Inflammatory macrophage treated with lipopolysaccharide for 1 hour (primary cell): ENCODE measurements around the gene RASA3.
A peak's percentile ranks its signal among the peaks of the same experiment; 100 is the strongest.

Source experiments
- DNase-seq, 2 donors: peaks; one replicate each; pipeline ENCODE4 v3.0.0-alpha.2; 2020 to 2022

The RASA3 gene

GRCh38 chr13:114049026-114049425 is 83.4 kb downstream of the RASA3 start:
- DNase-seq, result peak; percentile 52 to 59

- no peak for DNase-seq
These were observed 84.0 kb downstream of the RASA3 start for GRCh38 chr13:114048443-114048842.

GRCh38 chr13:114047358-114047881 is 85.0 kb downstream of the RASA3 start:
- DNase-seq, result no peak

- DNase-seq, result no peak
These were observed 85.9 kb downstream of the RASA3 start for GRCh38 chr13:114046431-114046975.

- DNase-seq, result no peak
These were observed 87.2 kb downstream of the RASA3 start for GRCh38 chr13:114045113-114045735.

GRCh38 chr13:114044486-114044885 is 87.9 kb downstream of the RASA3 start:
- peak in 1 of 2 donors; percentile 8 for DNase-seq

- peak; percentile 42 to 44 for DNase-seq
These were observed 88.9 kb downstream of the RASA3 start for GRCh38 chr13:114043421-114044053.

GRCh38 chr13:114042066-114042815 is 90.2 kb downstream of the RASA3 start:
- no peak for DNase-seq

GRCh38 chr13:114041493-114041892 is 90.9 kb downstream of the RASA3 start:
- DNase-seq, result no peak

- no peak for DNase-seq
These were observed 92.8 kb downstream of the RASA3 start for GRCh38 chr13:114039471-114040141.

GRCh38 chr13:114038900-114039299 is 93.5 kb downstream of the RASA3 start:
- no peak for DNase-seq

GRCh38 chr13:114038211-114038613 is 94.2 kb downstream of the RASA3 start:
- DNase-seq, result no peak

GRCh38 chr13:114037674-114038073 is 94.7 kb downstream of the RASA3 start:
- no peak for DNase-seq

GRCh38 chr13:114035583-114036531 is 96.6 kb downstream of the RASA3 start:
- DNase-seq, result peak; percentile 61 to 86

- DNase-seq, result no peak
These were observed 97.2 kb downstream of the RASA3 start for GRCh38 chr13:114035186-114035582.

GRCh38 chr13:114034481-114034891 is 97.9 kb downstream of the RASA3 start:
- peak in 1 of 2 donors; percentile 17 for DNase-seq

- DNase-seq, result no peak
These were observed 98.7 kb downstream of the RASA3 start for GRCh38 chr13:114033541-114034315.

- no peak for DNase-seq
These were observed 100.2 kb downstream of the RASA3 start for GRCh38 chr13:114032126-114032799.

- no peak for DNase-seq
These were observed 100.8 kb downstream of the RASA3 start for GRCh38 chr13:114031631-114032030.
